SIG-M5 treated with dmso at 0.1 percent for 504 hours (cell line): Measurements from ENCODE around the gene AHRR.
A peak's percentile ranks its signal among the peaks of the same experiment; 100 is the strongest.
"Not testable (repeated sequence)": the region's sequence is repeated elsewhere in the genome, so short reads cannot be mapped to it uniquely, and the experiment has no call there.

Experiments used
- DNase-seq: peaks from one replicate; lab custom pipeline; 2025; ENCODE audit not compliant: unreplicated experiment; lab: John Stamatoyannopoulos, UW

The AHRR gene

DNA sequence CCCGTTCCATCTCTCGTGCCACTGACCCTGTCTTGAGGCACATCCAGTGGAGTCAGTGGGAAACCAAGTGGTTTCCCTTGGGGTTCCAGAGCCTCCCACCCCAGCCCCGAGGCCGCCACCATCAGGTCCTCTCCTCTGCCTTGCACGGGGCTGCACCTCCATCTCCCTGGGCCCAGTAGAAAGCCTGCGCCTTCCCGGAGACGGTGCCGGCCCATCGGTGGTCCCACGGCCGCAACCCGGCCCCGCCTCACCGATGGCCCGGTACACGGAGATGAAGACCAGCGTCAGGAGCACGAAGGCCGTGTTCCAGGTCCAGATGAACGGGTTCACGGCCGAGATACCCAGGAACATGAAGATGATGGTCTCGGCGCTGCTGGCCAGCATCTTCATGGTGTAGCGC lies 161.5 kb downstream of the AHRR start:
- DNase-seq, result no peak

DNA sequence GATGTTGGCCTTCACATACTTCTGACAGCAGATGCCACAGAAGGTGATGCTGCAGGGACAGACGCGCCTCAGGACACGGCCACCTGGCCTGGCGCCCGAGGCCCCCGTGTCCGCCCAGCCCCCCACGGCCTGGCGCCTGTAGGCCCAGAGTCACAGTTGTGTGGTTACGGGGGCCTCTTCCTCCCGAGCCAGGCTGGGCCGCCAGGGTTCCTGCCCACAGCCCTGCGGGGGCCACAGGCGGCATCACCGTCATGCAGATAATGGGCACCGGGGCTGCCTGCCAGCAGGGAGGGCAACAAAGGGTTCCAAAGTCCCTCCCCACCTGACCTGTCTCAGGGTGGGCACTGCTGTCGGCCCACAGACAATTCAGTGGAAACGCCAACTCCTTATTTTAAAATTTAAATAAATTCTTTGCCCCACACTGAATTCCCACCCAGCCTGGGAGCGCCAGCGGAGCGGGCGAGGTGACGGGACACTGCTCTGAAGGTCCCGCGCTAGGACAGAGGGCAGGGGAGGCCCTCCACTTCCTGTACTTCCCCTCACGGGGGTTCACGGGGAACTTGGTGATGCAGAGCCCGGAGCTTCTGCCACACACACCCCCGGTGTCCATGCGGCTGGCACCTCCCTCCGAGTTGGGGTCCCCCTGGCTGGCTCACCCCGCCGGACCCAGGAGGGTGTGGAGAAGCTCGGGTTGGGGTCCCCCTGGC lies 162.1 kb downstream of the AHRR start:
- DNase-seq, result no peak

DNA sequence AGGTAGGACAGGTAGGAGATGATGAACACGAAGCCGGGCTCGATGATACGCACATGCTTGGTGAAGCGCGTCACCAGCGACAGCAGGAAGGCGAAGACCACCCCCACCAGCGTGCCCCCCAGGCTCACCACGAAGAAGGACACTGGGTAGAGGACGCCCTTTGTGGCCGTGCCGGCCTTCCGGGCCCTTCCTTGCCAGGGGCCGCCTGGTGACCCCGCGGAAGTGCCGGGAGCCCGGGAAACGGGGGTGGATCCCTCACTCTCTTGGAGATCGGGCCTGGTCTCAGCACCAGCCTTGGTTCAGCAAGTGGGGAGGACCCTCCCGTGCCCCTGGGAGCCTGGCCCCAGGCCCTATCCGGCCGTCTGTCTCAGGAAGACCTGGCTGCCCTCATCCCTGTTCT lies 163.0 kb downstream of the AHRR start:
- DNase-seq, result no peak

DNA sequence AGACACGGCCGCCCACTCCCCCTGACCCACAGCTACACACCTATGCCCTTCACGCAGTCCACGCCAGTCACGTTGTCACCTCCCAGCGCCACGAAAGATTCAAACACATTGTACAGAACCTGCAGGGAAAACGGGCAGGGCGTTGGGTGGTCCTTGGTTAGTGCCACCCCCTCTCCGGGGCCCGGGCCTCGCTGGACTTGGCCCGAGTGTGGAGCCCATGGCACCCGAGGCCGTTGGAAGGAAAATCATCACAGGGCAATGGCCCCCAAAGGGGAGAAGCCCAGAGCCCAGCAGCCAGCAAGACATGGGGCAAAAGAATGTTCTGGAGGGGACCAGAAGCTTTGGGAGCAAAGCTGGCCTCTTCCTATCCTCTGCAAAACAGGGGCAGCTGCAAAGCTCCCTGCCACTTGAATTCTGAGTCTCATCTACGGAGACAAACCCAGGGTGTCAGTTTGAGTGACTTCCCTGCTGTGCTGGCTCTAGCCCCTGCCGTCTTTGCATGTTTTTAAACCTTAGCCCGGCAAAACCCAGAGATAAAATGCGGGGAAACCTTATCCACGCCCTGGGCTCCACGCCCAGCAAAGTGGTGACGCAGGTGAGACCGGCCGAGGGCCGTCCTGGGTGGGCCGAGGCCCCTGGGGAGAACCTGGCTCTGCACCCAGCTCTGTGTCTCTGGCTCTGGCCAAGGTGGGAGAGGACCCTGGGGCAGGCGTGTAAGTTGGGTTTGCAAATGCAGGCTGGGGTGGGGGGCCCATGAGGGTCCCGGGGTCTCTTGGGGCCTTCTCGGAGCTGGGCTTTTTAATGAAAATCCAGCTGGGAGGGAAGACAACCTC lies 163.8 kb downstream of the AHRR start:
- no peak for DNase-seq

DNA sequence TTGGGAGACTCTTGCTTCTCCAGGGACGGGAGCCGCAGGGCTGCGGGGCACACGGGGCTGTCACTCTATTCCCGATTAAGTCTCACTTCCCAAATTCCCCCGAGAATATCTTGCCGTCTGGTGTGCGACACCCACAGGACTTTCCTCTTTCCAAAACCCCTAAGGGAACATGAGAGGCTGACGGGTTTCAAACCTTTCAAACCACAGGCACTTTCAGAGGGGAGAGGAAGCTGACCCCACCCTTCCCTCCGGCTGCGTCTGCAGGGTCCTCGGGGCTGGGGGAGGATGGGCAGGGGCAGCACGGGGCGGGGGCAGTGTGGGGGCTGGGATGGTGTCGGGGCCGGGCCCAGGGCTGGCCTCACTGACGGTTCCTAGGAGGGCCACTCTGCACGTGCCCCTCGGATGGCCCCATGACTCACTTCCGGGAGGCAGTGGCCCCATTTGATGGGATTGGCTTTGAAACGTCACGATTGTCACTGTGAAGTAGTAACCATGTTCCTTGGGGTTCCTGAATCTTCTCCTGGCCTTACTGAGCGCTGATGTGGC lies 164.5 kb downstream of the AHRR start:
- DNase-seq, result peak; percentile 38

DNA sequence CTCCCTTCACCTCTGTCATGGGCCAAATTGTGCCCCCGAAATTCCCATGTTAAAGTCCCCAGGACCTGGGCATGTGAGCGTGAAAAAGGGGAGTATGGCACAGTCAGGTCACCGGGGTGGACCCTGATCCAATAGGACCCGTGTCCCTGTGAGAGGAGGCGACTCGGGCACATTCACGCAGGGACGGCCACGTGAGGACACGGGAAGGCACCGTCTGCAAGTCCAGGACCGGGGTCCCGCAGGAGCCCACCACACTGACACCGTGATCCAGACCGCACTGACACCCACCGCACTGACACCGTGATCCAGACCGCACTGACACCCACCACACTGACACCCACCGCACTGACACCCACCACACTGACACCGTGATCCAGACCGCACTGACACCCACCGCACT lies 165.1 kb downstream of the AHRR start:
- not testable (repeated sequence) for DNase-seq
